ENCODE measurements around the gene MAPKAP1. TPM values are rescaled to one million over a fixed set of nuclear protein-coding genes. Genes with fewer than 3 reads are reported as not detected.

The MAPKAP1 gene
- total RNA-seq, 1 donor from 2014 or later, result 63.4 TPM

DNA sequence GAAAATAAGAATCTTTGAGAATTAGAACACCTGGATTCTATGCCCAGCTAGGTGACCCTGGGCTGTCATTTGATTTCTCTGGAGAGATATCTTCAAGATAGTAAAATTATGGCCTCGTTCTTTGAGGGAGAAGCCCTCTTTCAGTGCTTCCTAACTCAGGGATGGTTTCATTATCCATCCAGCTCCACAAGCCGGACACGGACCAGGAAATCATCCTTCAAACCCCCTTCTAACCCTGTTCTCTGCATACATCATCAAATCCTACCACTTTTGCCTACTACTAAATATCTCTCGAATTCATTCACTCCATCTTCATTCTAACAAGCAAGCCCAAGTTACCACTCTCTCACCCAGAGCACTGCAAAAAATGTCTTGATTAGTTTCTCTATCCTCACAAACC lies 57.2 kb downstream of the MAPKAP1 start:
- peaks cover 60% of the 10 kb centered on the region for H3K4me1 Mint-ChIP-seq
- no peaks in the 10 kb centered on the region for H3K27me3 Mint-ChIP-seq (ENCODE audit: low read depth)
- DNase-seq (ENCODE audit: low read depth, low spot score), result no peak

DNA sequence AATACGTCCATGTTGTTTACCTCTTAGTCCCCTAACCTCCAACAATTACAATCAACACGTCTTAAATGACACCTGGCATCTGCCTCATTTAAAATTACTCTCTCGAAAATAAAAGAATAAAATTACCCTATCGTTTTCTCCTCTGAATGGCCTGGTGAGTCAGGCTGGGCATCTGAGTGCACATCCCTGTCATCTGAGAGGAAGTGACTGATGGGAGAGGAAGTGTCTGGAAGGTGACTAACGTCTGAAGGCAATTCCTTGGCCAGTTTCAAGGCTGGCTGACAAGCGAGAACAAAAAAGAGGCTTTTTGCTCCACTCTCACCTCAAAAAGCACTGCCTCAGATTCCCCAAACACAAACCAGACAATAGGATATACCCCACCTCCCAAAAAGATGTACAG lies 57.7 kb downstream of the MAPKAP1 start:
- H3K4me3 Mint-ChIP-seq, result no peak overlapping the region
- H3K9me3 Mint-ChIP-seq, result no peaks in the 10 kb centered on the region
- H3K4me1 Mint-ChIP-seq, result peaks cover 60% of the 10 kb centered on the region
- peaks cover 3% of the 10 kb centered on the region for H3K36me3 Mint-ChIP-seq (ENCODE audit: low read depth)
- TF ChIP-seq, protein P1, sequence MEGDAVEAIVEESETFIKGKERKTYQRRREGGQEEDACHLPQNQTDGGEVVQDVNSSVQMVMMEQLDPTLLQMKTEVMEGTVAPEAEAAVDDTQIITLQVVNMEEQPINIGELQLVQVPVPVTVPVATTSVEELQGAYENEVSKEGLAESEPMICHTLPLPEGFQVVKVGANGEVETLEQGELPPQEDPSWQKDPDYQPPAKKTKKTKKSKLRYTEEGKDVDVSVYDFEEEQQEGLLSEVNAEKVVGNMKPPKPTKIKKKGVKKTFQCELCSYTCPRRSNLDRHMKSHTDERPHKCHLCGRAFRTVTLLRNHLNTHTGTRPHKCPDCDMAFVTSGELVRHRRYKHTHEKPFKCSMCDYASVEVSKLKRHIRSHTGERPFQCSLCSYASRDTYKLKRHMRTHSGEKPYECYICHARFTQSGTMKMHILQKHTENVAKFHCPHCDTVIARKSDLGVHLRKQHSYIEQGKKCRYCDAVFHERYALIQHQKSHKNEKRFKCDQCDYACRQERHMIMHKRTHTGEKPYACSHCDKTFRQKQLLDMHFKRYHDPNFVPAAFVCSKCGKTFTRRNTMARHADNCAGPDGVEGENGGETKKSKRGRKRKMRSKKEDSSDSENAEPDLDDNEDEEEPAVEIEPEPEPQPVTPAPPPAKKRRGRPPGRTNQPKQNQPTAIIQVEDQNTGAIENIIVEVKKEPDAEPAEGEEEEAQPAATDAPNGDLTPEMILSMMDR (conservative IDR thresholded peaks at IDR 0.05), result no peak
- no peaks in the 10 kb centered on the region for H3K27me3 Mint-ChIP-seq (ENCODE audit: low read depth)
- DNase-seq (ENCODE audit: low read depth, low spot score), result no peak
- H3K27ac Mint-ChIP-seq (ENCODE audit: unreplicated experiment), result no peak overlapping the region

More for the DNA sequence above, 57.2 kb downstream of the MAPKAP1 start:
- no peak overlapping the region for H3K27ac Mint-ChIP-seq (ENCODE audit: unreplicated experiment)
- H3K4me3 Mint-ChIP-seq, result no peak overlapping the region
- H3K9me3 Mint-ChIP-seq, result no peaks in the 10 kb centered on the region
- peaks cover 3% of the 10 kb centered on the region for H3K36me3 Mint-ChIP-seq (ENCODE audit: low read depth)
- TF ChIP-seq, protein P1 (conservative IDR thresholded peaks at IDR 0.05), result no peak

DNA sequence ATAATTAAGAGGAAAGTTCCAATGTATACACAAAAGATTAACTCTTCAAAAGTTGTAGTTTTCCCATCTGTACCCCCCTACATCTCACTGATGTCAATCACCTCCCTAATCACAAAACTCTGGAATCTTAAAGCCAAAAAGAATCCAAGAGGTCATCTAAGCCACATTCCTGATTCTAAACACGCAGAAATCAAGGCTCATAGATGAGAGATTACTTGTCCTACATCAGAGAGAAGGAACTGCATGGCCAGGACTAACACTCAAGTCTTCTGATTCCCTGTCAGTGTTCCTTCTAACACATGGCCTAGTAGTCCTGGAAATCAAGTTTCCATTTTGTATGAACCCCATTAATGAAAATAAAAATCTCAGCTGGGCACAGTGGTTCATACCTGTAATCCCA lies 58.7 kb downstream of the MAPKAP1 start:
- Mint-ChIP-seq H3K27ac (ENCODE audit: unreplicated experiment) (no peak overlapping the region), H3K36me3 (ENCODE audit: low read depth) (peaks cover 3% of the 10 kb centered on the region), H3K4me1 (peaks cover 53% of the 10 kb centered on the region), H3K4me3 (no peak overlapping the region), H3K9me3 (no peaks in the 10 kb centered on the region), H3K27me3 (ENCODE audit: low read depth) (no peaks in the 10 kb centered on the region)
- TF ChIP-seq, protein P1 (conservative IDR thresholded peaks at IDR 0.05), result no peak
- no peak for DNase-seq (ENCODE audit: low read depth, low spot score)

GRCh38 chr9:125646621-125647100 lies 60.3 kb downstream of the MAPKAP1 start:
- Mint-ChIP-seq H3K36me3 (ENCODE audit: low read depth) (peaks cover 3% of the 10 kb centered on the region), H3K27ac (ENCODE audit: unreplicated experiment) (peak overlapping the region; percentile 22), H3K27me3 (ENCODE audit: low read depth) (no peaks in the 10 kb centered on the region), H3K9me3 (no peaks in the 10 kb centered on the region), H3K4me1 (peaks cover 41% of the 10 kb centered on the region), H3K4me3 (no peak overlapping the region)
- TF ChIP-seq, protein P1 (conservative IDR thresholded peaks at IDR 0.05), result no peak
- DNase-seq (ENCODE audit: low read depth, low spot score), result no peak

- H3K9me3 Mint-ChIP-seq, result no peaks in the 10 kb centered on the region
- peak overlapping the region; percentile 22 for H3K27ac Mint-ChIP-seq (ENCODE audit: unreplicated experiment)
- no peak for DNase-seq (ENCODE audit: low read depth, low spot score)
- TF ChIP-seq, protein P1 (conservative IDR thresholded peaks at IDR 0.05), result no peak
- H3K36me3 Mint-ChIP-seq (ENCODE audit: low read depth), result peaks cover 3% of the 10 kb centered on the region
- H3K4me1 Mint-ChIP-seq, result peaks cover 41% of the 10 kb centered on the region
- H3K27me3 Mint-ChIP-seq (ENCODE audit: low read depth), result no peaks in the 10 kb centered on the region
- no peak overlapping the region for H3K4me3 Mint-ChIP-seq
These were observed 60.8 kb downstream of the MAPKAP1 start for GRCh38 chr9:125646217-125646616.

Measured in neural crest cell (in vitro differentiated cells).